H1 (cell line): ENCODE data around the gene PSTK. TPM values are rescaled to one million over a fixed set of nuclear protein-coding genes. Genes with fewer than 3 reads are reported as not detected.

ENCODE experiments used
- CTCF ChIA-PET: fragments of 300-600 bp; sonication (Branson Sonifier 250); formaldehyde crosslinking; loops from one replicate; lab custom pipeline; 2021; ENCODE audit not compliant: partially characterized antibody; lab: Charles Lee
- POLR2A ChIA-PET: fragments of 300-600 bp; sonication (Branson Sonifier 250); formaldehyde crosslinking; loops from one replicate; lab custom pipeline; 2021; ENCODE audit warnings: inconsistent platforms; ENCODE audit not compliant: partially characterized antibody; lab: Charles Lee
- DNase-seq, 2 experiments: peaks; one replicate each; pipeline versions ENCODE4 v3.0.0 to v3.0.0-alpha.2; 2010 to 2022; ENCODE audit warnings: low spot score in 2 of 2, low read depth in 1 of 2, mixed read lengths in 1 of 2
- FAIRE-seq: peaks from 2 replicates; lab custom pipeline; 2011; peaks lifted over from hg19 to GRCh38; lab: Jason Lieb, UNC
- H2AFZ ChIP-seq: 2 replicates; pipeline ENCODE4 v1.8.1; 2012; ENCODE audit warnings: low read length, inconsistent platforms
- H2AK5ac ChIP-seq: 2 replicates; pipeline ENCODE4 v1.6.1; 2013; ENCODE audit warnings: low read depth, low read length
- H2BK120ac ChIP-seq: replicated peaks from 2 replicates; pipeline ENCODE3; 2013; ENCODE audit warnings: low read depth, low read length, inconsistent platforms
- H2BK12ac ChIP-seq: 2 replicates; pipeline ENCODE4 v1.6.1; 2013; ENCODE audit warnings: low read depth, low read length
- H2BK15ac ChIP-seq: 2 replicates; pipeline ENCODE4 v1.6.1; 2013; ENCODE audit warnings: low read length
- H2BK20ac ChIP-seq: 2 replicates; pipeline ENCODE4 v1.6.1; 2013; ENCODE audit warnings: low read length
- H2BK5ac ChIP-seq: 2 replicates; pipeline ENCODE4 v1.6.1; 2013; ENCODE audit warnings: low read depth, low read length
- H3K14ac ChIP-seq: 2 replicates; pipeline ENCODE4 v1.6.1; 2013; ENCODE audit warnings: inconsistent platforms; ENCODE audit not compliant: insufficient read length
- H3K18ac ChIP-seq: 2 replicates; pipeline ENCODE4 v1.6.1; 2013; ENCODE audit warnings: low read length; ENCODE audit errors: extremely low read depth
- H3K23ac ChIP-seq: 2 replicates; pipeline ENCODE4 v1.6.1; 2013; ENCODE audit warnings: inconsistent platforms; ENCODE audit not compliant: insufficient read length
- H3K23me2 ChIP-seq: 2 replicates; pipeline ENCODE4 v1.6.1; 2013; ENCODE audit warnings: low read depth, low read length
- H3K27ac ChIP-seq: 2 replicates; pipeline ENCODE4 v1.6.1; 2011; ENCODE audit warnings: low read depth, low read length, inconsistent platforms
- H3K27me3 ChIP-seq, 4 experiments: replicated peaks in 1 of 4; 1 replicate in 1 of 4; 2 replicates in 3 of 4; pipeline versions ENCODE4 v1.6.1 to v1.8.1; 2011 to 2013; ENCODE audit warnings: low read length in 3 of 4, mild to moderate bottlenecking in 3 of 4, inconsistent platforms in 2 of 4, mixed read lengths in 2 of 4, moderate library complexity in 1 of 4; ENCODE audit not compliant: control insufficient read depth in 3 of 4, insufficient read depth in 3 of 4; ENCODE audit errors: extremely low read depth in 1 of 4
- H3K36me3 ChIP-seq, 4 experiments: 2 replicates each; pipeline versions ENCODE4 v1.6.1 to v1.8.1; 2011 to 2013; ENCODE audit warnings: mild to moderate bottlenecking in 4 of 4, low read length in 3 of 4, moderate library complexity in 2 of 4, control low read depth in 1 of 4, inconsistent platforms in 1 of 4; ENCODE audit not compliant: insufficient read depth in 4 of 4, control insufficient read depth in 2 of 4
- H3K4ac ChIP-seq: replicated peaks from 2 replicates; pipeline ENCODE3; 2013; ENCODE audit warnings: low read length, low read depth, mixed read lengths, inconsistent platforms; ENCODE audit not compliant: insufficient read length
- H3K4me1 ChIP-seq, 4 experiments: replicated peaks in 1 of 4; 1 replicate in 1 of 4; 2 replicates in 3 of 4; pipeline versions ENCODE4 v1.6.1 to v1.8.1; 2011 to 2013; ENCODE audit warnings: low read length in 3 of 4, inconsistent platforms in 2 of 4, mixed read lengths in 1 of 4; ENCODE audit not compliant: insufficient read depth in 4 of 4, control insufficient read depth in 3 of 4
- H3K4me2 ChIP-seq, 2 experiments: 2 replicates each; pipeline versions ENCODE4 v1.6.1 to v1.8.1; 2011 to 2013; ENCODE audit warnings: low read depth in 2 of 2, low read length in 2 of 2, control low read depth in 1 of 2, inconsistent platforms in 1 of 2, mild to moderate bottlenecking in 1 of 2; ENCODE audit not compliant: insufficient read depth in 1 of 2
- H3K4me3 ChIP-seq, 4 experiments: fragments of 200-600, 300-600 bp in 1 of 4; sonication (generic), shearing (Covaris generic), sonication (Bioruptor Twin) in 1 of 4; 2 replicates each; pipeline versions ENCODE4 v1.5.1 to v1.8.1; 2011 to 2016; ENCODE audit warnings: low read length in 4 of 4, low read depth in 3 of 4, control low read depth in 2 of 4, inconsistent platforms in 2 of 4, mild to moderate bottlenecking in 2 of 4, mixed read lengths in 1 of 4, moderate library complexity in 1 of 4; ENCODE audit not compliant: insufficient read depth in 2 of 4; ENCODE audit errors: extremely low read depth in 1 of 4
- H3K56ac ChIP-seq: replicated peaks from 2 replicates; pipeline ENCODE3; 2013; ENCODE audit warnings: low read depth, mild to moderate bottlenecking, mixed read lengths, low read length, inconsistent platforms; ENCODE audit not compliant: insufficient read length
- H3K79me1 ChIP-seq: 2 replicates; pipeline ENCODE4 v1.6.1; 2013; ENCODE audit warnings: low read depth, low read length, control low read depth
- H3K79me2 ChIP-seq, 2 experiments: 2 replicates each; pipeline versions ENCODE4 v1.6.1 to v1.8.1; 2012 to 2013; ENCODE audit warnings: low read length in 2 of 2, mild to moderate bottlenecking in 2 of 2, inconsistent platforms in 1 of 2; ENCODE audit not compliant: insufficient read depth in 2 of 2, control insufficient read depth in 1 of 2
- H3K9ac ChIP-seq, 4 experiments: replicated peaks in 1 of 4; 1 replicate in 1 of 4; 2 replicates in 3 of 4; pipeline versions ENCODE4 v1.6.1 to v1.8.1; 2011 to 2013; ENCODE audit warnings: low read depth in 3 of 4, low read length in 3 of 4, control low read depth in 2 of 4, mild to moderate bottlenecking in 2 of 4, moderate library complexity in 2 of 4, inconsistent platforms in 1 of 4; ENCODE audit errors: extremely low read depth in 1 of 4
- H3K9me3 ChIP-seq, 2 experiments: 2 replicates each; pipeline versions ENCODE4 v1.6.1 to v1.8.1; 2012 to 2013; ENCODE audit warnings: mild to moderate bottlenecking in 2 of 2, moderate library complexity in 2 of 2, control low read depth in 1 of 2, inconsistent platforms in 1 of 2, low read depth in 1 of 2, low read length in 1 of 2, mixed read lengths in 1 of 2; ENCODE audit not compliant: insufficient read depth in 2 of 2
- H4K20me1 ChIP-seq, 2 experiments: replicated peaks in 1 of 2; 2 replicates each; pipeline versions ENCODE3 to v1.8.1; 2011 to 2013; ENCODE audit warnings: inconsistent platforms in 2 of 2, low read length in 2 of 2, mild to moderate bottlenecking in 1 of 2; ENCODE audit not compliant: insufficient read depth in 2 of 2, control insufficient read depth in 1 of 2
- H4K5ac ChIP-seq: 2 replicates; pipeline ENCODE4 v1.6.1; 2013; ENCODE audit warnings: low read length, low read depth, mixed read lengths, inconsistent platforms; ENCODE audit not compliant: insufficient read length
- H4K8ac ChIP-seq: 2 replicates; pipeline ENCODE4 v1.8.0; 2013; ENCODE audit warnings: mild to moderate bottlenecking, moderate library complexity, low read length, inconsistent platforms; ENCODE audit not compliant: insufficient read depth; ENCODE audit errors: extremely low read depth
- H4K91ac ChIP-seq: replicated peaks from 2 replicates; pipeline ENCODE3; 2013; ENCODE audit warnings: low read length, mixed read lengths, inconsistent platforms; ENCODE audit not compliant: insufficient read length
- BRCA1 ChIP-seq: IDR thresholded peaks from 2 replicates; pipeline ENCODE4 v1.6.1; 2012; ENCODE audit warnings: low read depth, low read length, improper control_type of control experiment
- CREB1 ChIP-seq: IDR thresholded peaks from 2 replicates; pipeline ENCODE4 v1.6.1; 2012; ENCODE audit warnings: inconsistent platforms
- EGR1 ChIP-seq: IDR thresholded peaks from 2 replicates; pipeline ENCODE4 v1.6.1; 2011; ENCODE audit warnings: low read depth, low read length, borderline replicate concordance
- MAX ChIP-seq: IDR thresholded peaks from 2 replicates; pipeline ENCODE4 v1.6.1; 2012; ENCODE audit warnings: inconsistent platforms
- RNF2 ChIP-seq: fragments of 200-900, 300-1000 bp; sonication (generic); IDR thresholded peaks from 2 replicates; pipeline ENCODE4 v1.7.1; 2016; ENCODE audit warnings: borderline replicate concordance, low read depth, mild to moderate bottlenecking, antibody characterized with exemption, low read length; ENCODE audit not compliant: poor library complexity, severe bottlenecking; ENCODE audit errors: missing control alignments
- RXRA ChIP-seq: IDR thresholded peaks from 2 replicates; pipeline ENCODE4 v1.6.1; 2011; ENCODE audit warnings: low read depth, mild to moderate bottlenecking, low read length, moderate library complexity; ENCODE audit not compliant: insufficient read depth
- WGBS, 2 experiments: shearing (Covaris generic) in 1 of 2; methylation state at CpG; one replicate each; pipeline versions ENCODE4 v1.1.6 to v1.1.7; 2013 to 2015; ENCODE audit warnings: low lambda C conversion rate in 2 of 2, mixed read lengths in 2 of 2, inconsistent platforms in 1 of 2, low coverage in 1 of 2, missing lambda C conversion rate in 1 of 2; ENCODE audit not compliant: insufficient replicate concordance in 2 of 2, insufficient coverage in 1 of 2, insufficient read length in 1 of 2; ENCODE audit errors: extremely low coverage in 1 of 2, missing lambda C conversion rate in 1 of 2; 5-methylcytosine and 5-hydroxymethylcytosine counted together
- polyA plus RNA-seq, 7 experiments: library from polyadenylated mRNA; depleted of rRNA in 3 of 7; stranded (reverse) in 5 of 7; unstranded in 2 of 7; fragments of >200 nt in 5 of 7; fragments of 200-250 nt in 2 of 7; gene quantifications; 1 replicate in 5 of 7; 2 replicates in 1 of 7; 4 replicates in 1 of 7; pipeline versions ENCODE4 v1.2.1 to v1.2.3, GENCODE V29; 2011 to 2013; ENCODE audit warnings: missing spikeins in 2 of 7, mixed read lengths in 2 of 7
- total RNA-seq: library from RNA; stranded (reverse); fragmentation: NEBNext Ultra II Directional; extraction: Animal tissue kit (Norgen Biotek cat#: 25700); gene quantifications from 2 replicates; pipeline ENCODE4 v1.2.1, GENCODE V29; 2021

PSTK gene
- total and polyA plus RNA-seq, 2 of the 8 experiments (the other 6 are each of a cell fraction or from before 2014, with no cell fraction given): 4.4 to 6.6 TPM

DNA sequence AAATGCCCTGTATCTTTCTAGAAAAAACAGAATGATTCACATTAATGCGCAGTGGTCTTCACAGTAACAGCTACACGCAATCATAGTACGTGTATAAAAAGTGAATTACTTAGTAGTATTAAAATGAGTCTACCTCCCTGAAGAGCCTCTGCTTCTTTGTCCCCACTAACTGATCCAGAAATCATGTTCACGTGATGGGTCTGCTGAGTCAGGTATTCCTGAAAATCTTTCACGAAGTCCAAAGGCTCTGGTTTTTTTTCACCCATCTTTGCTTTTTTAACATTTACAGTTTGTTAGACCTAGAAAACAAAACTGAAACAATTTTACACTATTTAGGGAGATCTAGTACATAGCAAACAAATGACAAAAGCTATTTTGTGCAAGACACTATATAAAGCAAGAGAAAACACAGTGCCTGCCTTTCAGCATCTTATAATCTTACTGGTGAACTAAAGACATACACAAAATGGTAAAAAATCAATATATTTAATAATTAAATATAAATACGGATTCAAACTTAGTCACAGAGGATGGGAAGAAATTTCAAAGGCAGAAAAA lies 18.2 kb downstream of the PSTK start:
- no peak overlapping the region for H4K8ac ChIP-seq
- no peak overlapping the region for H2BK5ac ChIP-seq
- H3K4me3 ChIP-seq: no peak overlapping the region
- no peak overlapping the region for H2AFZ ChIP-seq
- no peak overlapping the region for H2AK5ac ChIP-seq
- no peak overlapping the region for H2BK15ac ChIP-seq
- no peaks in the 10 kb centered on the region for H3K23me2 ChIP-seq
- ChIA-PET CTCF (interaction anchor here (2.0 to 4.4 kb wide), 2 partner anchors 17 to 19 kb away, joined by 5 to 24 read pairs; no protein-coding TSS in a partner anchor), POLR2A (interaction anchor here (0.8 to 1.7 kb wide), 2 partner anchors 9 to 15 kb away, joined by 4 to 6 read pairs; no protein-coding TSS in a partner anchor)
- no peak overlapping the region for H2BK12ac ChIP-seq
- no peak overlapping the region for H3K27ac ChIP-seq
- no peak overlapping the region for H2BK120ac ChIP-seq
- peaks cover 2 to 19% (median 9%) of the 10 kb centered on the region in 4 experiments; a peak in 6 of 8 replicates for H3K36me3 ChIP-seq
- no peak for FAIRE-seq
- no peak overlapping the region for H4K5ac ChIP-seq
- DNase-seq: no peak
- H3K14ac ChIP-seq: no peak overlapping the region
- H4K91ac ChIP-seq: no peak overlapping the region
- no peaks in the 10 kb centered on the region for H3K27me3 ChIP-seq
- no peaks in the 10 kb centered on the region; a peak in 1 of 4 replicates for H3K9me3 ChIP-seq
- no peak overlapping the region for H3K23ac ChIP-seq
- no peak overlapping the region for H3K18ac ChIP-seq
- no peak overlapping the region for H3K9ac ChIP-seq
- peaks cover 0 to 30% of the 10 kb centered on the region in 2 experiments; a peak in 2 of 4 replicates for H3K79me2 ChIP-seq
- WGBS, 2 experiments: 86% methylated on average over 6 of the region's 6 CpGs; no CpG with 5 or more reads in 1 of the 2 experiments
- H4K20me1 ChIP-seq: peaks cover 0 to 4% of the 10 kb centered on the region in 2 experiments
- no peak overlapping the region for H3K4me2 ChIP-seq
- no peaks in the 10 kb centered on the region for H3K4me1 ChIP-seq
- no peak overlapping the region for H2BK20ac ChIP-seq
- H3K56ac ChIP-seq: no peak overlapping the region
- H3K79me1 ChIP-seq: no peaks in the 10 kb centered on the region; the same call in 1 of the 2 replicates
- no peak overlapping the region for H3K4ac ChIP-seq
- TF ChIP-seq CREB1 (no peak), RXRA (no peak), BRCA1 (no peak), MAX (no peak), RNF2 (no peak), EGR1 (no peak)
